ENCODE data around the gene KIF12. TPM values are rescaled to one million over a fixed set of nuclear protein-coding genes. Genes with fewer than 3 reads are reported as not detected.

The KIF12 gene
- total and polyA plus RNA-seq, 2 experiments from 2014 or later: 4.2 to 4.3 TPM

DNA sequence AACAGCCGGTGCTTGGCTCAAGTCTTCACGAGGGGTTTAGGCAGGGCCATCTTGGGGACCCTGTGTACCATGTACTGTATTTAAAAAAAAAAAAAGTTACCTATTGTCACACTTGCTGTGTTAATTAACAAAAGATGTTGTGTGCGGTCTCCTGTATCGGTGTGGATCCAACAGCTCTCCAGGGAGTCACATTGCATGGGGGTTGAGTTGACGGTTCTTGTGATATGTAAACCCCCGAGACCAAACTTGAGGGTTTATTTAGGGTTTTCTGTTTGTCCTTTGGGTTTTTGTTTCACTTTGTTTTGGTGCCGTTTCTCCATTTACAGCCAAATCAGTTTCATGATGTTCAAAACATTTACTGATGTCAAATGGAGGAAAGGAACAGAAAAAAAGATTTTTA is 43.2 kb downstream of the KIF12 start:
- no peak for DNase-seq (ENCODE audit: low spot score)
- H3K27me3 ChIP-seq (ENCODE audit: insufficient read depth): no peaks in the 10 kb centered on the region
- TF ChIP-seq EZH2phosphoT487 (IDR thresholded peaks at IDR 0.05; ENCODE audit: unreplicated experiment) (no peak), NANOG (IDR thresholded peaks at IDR 0.05; ENCODE audit: borderline replicate concordance) (no peak)
- no peak overlapping the region for H3K4me3 ChIP-seq
- Mint-ChIP-seq H3K9me3 (no peaks in the 10 kb centered on the region), H3K4me3 (no peak overlapping the region), H3K4me1 (peaks cover 7% of the 10 kb centered on the region), H3K27ac (no peak overlapping the region), H3K36me3 (ENCODE audit: low read depth) (peaks cover 21% of the 10 kb centered on the region), H3K27me3 (ENCODE audit: insufficient read depth, low read depth, poor library complexity) (peaks cover 14% of the 10 kb centered on the region)
- no peak overlapping the region for H3K4me2 ChIP-seq
- H3K36me3 ChIP-seq (ENCODE audit: insufficient read depth): no peaks in the 10 kb centered on the region
- no peaks in the 10 kb centered on the region for H3K4me1 ChIP-seq (ENCODE audit: insufficient read depth)
- H4K20me1 ChIP-seq (replicated peaks; ENCODE audit: insufficient read depth): no peaks in the 10 kb centered on the region; the same call in 1 of the 2 replicates
- no peak overlapping the region for H3K27ac ChIP-seq (ENCODE audit: low read depth)
- 0 out of 2 replicates have a peak, but pooled peaks cover 6% of the 10 kb centered on the region for H3K9me2 ChIP-seq (ENCODE audit: insufficient read depth)
- H3F3A ChIP-seq (replicated peaks; ENCODE audit: low read depth): no peaks in the 10 kb centered on the region
- no peaks in the 10 kb centered on the region for H3K79me2 ChIP-seq (replicated peaks; ENCODE audit: insufficient read depth)
- H2AFZ ChIP-seq: no peak overlapping the region
- no peak for ATAC-seq

DNA sequence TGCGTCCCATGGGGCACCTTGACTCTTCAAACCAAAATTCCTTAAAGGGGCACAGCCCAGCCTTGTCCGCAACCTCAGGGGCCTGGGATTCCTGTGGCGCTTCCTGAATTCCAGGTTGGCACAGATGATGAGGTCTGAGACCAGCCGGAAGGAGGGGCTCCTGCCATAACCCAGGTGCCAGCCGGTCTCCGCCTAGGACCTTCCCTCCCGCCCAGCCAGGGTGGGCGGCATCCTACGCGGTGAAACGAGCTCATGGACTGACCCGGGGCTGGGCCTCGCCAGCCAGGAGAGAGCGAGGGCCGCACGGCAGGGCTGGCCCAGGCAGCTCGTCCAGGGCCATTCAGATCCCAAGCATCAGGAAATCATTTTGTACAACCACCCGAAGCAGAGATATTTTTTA is 44.0 kb downstream of the KIF12 start:
- Histone ChIP-seq H3K9me2 (ENCODE audit: insufficient read depth) (0 out of 2 replicates have a peak, but pooled peaks cover 6% of the 10 kb centered on the region), H3K79me2 (replicated peaks; ENCODE audit: insufficient read depth) (no peaks in the 10 kb centered on the region), H3K4me3 (no peak overlapping the region), H3K4me1 (ENCODE audit: insufficient read depth) (no peaks in the 10 kb centered on the region), H4K20me1 (replicated peaks; ENCODE audit: insufficient read depth) (no peaks in the 10 kb centered on the region), H2AFZ (no peak overlapping the region), H3K27ac (ENCODE audit: low read depth) (no peak overlapping the region), H3F3A (replicated peaks; ENCODE audit: low read depth) (no peaks in the 10 kb centered on the region), H3K36me3 (ENCODE audit: insufficient read depth) (no peaks in the 10 kb centered on the region), H3K4me2 (no peak overlapping the region), H3K27me3 (ENCODE audit: insufficient read depth) (no peaks in the 10 kb centered on the region)
- Mint-ChIP-seq H3K27me3 (ENCODE audit: insufficient read depth, low read depth, poor library complexity) (peaks cover 14% of the 10 kb centered on the region), H3K4me1 (peaks cover 7% of the 10 kb centered on the region), H3K4me3 (no peak overlapping the region), H3K36me3 (ENCODE audit: low read depth) (peaks cover 29% of the 10 kb centered on the region), H3K9me3 (no peaks in the 10 kb centered on the region), H3K27ac (no peak overlapping the region; the same call in 1 of the 2 replicates)
- peak; percentile 44 for ATAC-seq
- DNase-seq (ENCODE audit: low spot score): no peak
- TF ChIP-seq NANOG (IDR thresholded peaks at IDR 0.05; ENCODE audit: borderline replicate concordance): no peak
- TF ChIP-seq ZNF114 (CRISPR knock-in tag; IDR thresholded peaks at IDR 0.05): no peak
- TF ChIP-seq ZNF462 (CRISPR knock-in tag; IDR thresholded peaks at IDR 0.05): no peak
- TF ChIP-seq CREB1 (CRISPR knock-in tag; IDR thresholded peaks at IDR 0.05; ENCODE audit: low read depth): no peak
- no peak for TF ChIP-seq JUNB (IDR thresholded peaks at IDR 0.05; ENCODE audit: unreplicated experiment)
- no peak for TF ChIP-seq STAT1 (IDR thresholded peaks at IDR 0.05; ENCODE audit: unreplicated experiment)
- no peak for TF ChIP-seq ETS1 (IDR thresholded peaks at IDR 0.05)
- no peak for TF ChIP-seq EZH2 (IDR thresholded peaks at IDR 0.05; ENCODE audit: low read depth, unreplicated experiment)
- TF ChIP-seq ZNF331 (CRISPR knock-in tag; IDR thresholded peaks at IDR 0.05; ENCODE audit: low read depth): no peak
- TF ChIP-seq EZH2phosphoT487 (IDR thresholded peaks at IDR 0.05; ENCODE audit: unreplicated experiment): no peak
- TF ChIP-seq CTCF (conservative IDR thresholded peaks at IDR 0.05; ENCODE audit: low read depth in 2 of 2): no peak
